CD4-positive, alpha-beta T cell treated with Interleukin-12 subunit alpha and Interleukin-12 subunit beta, for 1 hour (primary cell): ENCODE results near the gene FCGR3B.
A peak's percentile ranks its signal among the peaks of the same experiment; 100 is the strongest.
"Not testable (repeated sequence)": the region's sequence is repeated elsewhere in the genome, so short reads cannot be mapped to it uniquely, and the experiment has no call there.

ENCODE experiments used
- DNase-seq: peaks from one replicate; pipeline ENCODE4 v3.0.0-alpha.2; 2020

Gene FCGR3B

DNA sequence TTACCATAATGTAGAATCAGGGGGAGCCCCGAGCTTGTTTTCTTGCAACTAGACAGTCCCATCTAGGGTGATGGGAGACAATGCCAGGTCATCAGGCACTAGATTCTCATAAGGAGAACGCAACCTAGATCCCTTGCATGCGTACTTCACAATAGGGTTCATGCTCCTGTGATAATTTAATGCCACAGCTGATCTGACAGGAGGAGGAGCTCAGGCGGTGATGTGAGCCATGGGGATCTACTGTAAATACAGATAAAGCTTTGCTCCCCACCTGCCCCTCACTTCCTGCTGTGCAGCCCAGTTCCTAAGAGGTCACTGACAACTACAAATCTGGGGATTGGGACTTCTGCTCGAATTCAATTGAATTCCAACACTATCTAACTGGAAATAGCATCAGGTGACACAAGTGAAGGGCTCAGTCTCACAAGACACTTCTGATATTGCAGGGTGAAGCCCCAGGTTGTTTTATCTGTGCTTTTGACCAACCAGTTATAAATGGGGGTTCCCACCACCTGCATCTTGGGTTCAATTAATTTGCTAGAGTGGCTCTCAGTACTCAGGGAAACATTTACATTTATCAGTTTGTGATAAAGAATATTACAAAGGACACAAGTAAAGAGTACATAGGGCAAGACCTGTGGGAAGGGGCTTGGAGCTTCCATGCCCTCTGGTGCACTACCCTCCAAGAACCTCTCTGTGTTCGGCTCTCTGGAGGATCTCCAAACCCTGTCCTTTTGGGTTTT lies 7.4 kb upstream of the FCGR3B start:
- not testable (repeated sequence) for DNase-seq

DNA sequence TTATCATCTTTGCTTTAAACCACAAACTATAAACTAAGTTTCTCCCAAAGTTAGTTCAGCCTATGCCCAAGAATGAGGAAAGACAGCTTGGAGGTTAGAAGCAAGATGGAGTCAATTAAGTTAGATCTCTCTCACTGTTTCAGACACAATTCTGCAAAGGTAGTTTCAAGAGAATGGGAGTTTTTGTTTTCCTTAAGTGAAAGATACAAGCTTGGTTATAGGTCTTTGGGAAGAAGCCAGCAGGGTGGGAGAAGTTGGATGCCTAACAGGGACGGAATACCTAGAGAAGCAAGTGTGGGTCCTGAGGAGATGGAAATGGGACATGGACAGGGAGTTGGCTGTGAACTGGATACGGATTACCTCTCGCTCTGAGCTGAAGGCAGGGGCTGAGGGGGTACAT lies 6.0 kb upstream of the FCGR3B start:
- not testable (repeated sequence) for DNase-seq

- peak; percentile 39 for DNase-seq
Measured at GRCh38 chr1:161636189-161636782, 5.3 kb upstream of the FCGR3B start.

- not testable (repeated sequence) for DNase-seq
Measured at GRCh38 chr1:161634993-161635392, 4.0 kb upstream of the FCGR3B start.

DNA sequence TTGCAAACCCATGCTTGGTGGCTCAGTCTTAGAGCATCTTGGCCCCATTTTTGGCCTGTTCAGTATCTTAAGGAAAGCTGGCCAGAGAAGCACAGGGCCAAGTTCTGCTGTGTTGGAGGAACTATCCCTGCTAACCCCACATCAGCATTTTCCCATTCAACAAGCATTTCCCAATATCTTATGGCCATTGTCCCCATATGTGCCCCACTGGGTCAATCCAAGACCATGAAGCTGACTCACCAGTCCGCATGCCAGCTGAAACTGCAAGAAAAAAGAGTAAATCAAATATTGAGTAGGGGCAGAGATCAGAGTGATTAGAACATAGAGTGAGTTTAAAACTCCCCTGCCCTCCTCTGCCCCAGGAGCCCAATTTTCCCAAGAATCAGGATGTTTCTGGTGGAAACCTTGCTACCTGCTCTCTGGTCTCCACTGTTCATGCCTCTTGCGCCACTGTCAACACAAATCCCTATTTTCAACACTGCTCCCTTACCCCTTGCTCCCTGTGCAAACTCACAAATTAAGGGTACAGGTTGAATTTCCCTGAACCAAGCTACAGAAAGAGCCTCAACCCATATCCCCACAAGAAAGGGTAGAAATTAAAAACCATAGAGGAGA lies 741 bp downstream of the FCGR3B start:
- DNase-seq: not testable (repeated sequence)

GRCh38 chr1:161626445-161627146 lies 4.4 kb downstream of the FCGR3B start:
- DNase-seq: peak; percentile 44

GRCh38 chr1:161624605-161625004 lies 6.4 kb downstream of the FCGR3B start:
- DNase-seq: peak; percentile 27

DNA sequence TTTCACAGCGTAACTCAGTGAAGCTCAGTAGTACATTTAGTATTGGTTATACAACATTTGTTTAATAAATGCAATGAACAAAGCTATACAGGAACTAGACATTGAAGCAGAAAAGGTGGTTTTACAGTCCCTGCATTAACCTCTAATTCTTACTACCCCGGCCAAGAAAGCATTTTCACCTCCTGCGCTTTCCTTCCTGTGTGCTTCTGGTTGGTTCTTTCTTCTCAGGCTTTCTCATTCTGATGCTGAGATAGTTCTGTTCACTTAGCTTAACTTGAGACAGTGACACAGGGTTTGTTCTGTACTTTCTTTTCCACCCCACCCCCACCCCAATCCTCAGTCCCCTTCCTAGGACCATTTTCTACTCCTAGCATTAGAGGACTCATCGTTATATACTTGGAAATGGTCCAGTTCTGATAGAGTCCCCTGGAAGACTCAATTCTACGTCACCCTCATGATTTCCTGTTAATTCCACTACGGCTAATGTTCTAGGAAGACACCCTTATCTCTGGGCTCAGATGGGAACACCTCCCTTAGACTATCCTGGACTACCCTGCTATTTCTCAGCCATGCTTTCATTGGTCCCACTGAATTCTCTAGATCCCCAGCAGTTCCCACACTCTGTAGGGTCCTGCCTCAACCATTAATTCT lies 7.5 kb downstream of the FCGR3B start:
- peak; percentile 32 for DNase-seq

GRCh38 chr1:161622054-161622453 lies 8.9 kb downstream of the FCGR3B start:
- not testable (repeated sequence) for DNase-seq

DNA sequence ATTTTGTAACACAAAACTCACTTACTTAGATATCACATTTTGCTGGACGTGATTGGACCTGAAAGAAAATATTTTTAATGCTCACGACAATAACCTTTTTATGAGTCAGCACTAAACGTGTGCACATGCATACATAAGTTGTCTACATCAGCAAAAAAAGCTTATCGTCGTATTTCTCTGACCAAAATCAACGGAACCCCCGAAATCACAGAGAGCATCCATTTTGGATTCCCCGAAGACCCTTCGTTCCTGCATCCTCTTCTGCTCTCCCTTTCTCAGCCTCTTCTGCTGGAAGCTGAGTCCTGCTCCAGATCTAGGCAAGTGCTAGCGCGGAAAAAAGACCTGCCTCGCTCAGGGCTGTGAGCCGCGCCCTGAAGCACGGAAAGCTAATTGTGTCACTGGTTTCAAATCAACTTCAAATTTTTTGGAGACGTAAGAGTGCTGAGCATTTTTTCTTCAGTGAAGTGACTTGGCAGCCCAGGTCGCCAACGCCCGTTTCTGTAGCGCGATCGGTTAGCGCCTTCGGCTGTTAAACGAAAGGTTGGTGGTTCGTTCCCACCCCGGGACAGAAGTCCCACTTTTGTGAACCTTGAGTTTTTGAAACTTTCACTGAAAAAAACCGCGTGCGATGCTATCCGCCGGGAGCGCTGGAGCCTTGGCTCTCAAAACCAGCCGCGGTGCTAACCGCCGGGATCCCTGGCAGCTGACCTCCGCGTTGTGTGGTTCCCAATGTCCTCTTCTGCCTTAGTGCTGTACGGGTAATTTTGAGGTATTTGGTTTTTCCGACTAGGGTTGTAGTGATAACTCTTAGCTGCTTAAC lies 9.6 kb downstream of the FCGR3B start:
- peak; percentile 88 for DNase-seq

GRCh38 chr1:161620399-161620798 lies 10.6 kb downstream of the FCGR3B start:
- DNase-seq: not testable (repeated sequence)

DNA sequence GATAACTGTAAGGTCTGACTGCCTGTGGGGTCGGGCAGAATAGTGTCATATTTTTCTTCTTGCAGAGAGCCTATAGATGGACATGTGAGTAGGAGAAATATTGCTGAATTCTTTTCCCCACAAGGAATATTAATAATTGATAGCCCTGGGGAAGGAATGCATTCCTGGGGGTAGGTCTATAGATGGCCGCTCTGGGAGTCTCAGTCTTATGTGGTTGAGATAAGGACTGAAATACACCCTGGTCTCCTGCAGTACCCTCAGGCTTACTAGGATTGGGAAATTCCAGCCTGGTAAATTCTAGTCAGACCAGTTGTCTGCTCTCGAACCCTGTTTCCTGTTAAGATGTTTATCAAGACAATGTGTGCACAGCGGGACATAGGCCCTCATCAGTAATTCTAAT lies 12.5 kb downstream of the FCGR3B start:
- not testable (repeated sequence) for DNase-seq

DNA sequence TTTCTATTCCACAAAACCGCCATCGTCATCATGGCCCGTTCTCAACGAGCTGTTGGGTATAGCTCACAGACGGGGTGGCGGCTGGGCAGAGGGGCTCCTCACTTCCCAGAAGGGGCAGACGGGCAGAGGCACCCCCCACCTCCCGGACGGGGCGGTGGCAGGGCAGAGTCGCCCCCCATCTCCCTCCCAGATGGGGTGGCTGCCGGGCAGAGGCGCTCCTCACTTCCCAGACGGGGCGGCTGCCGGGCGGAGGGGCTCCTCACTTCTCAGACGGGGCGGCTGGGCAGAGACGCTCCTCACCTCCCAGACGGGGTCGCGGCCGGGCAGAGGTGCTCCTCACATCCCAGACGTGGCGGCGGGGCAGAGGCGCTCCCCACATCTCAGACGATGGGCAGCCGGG lies 14.6 kb downstream of the FCGR3B start:
- DNase-seq: not testable (repeated sequence)

- not testable (repeated sequence) for DNase-seq
Measured at GRCh38 chr1:161613142-161613514, 17.8 kb downstream of the FCGR3B start.

DNA sequence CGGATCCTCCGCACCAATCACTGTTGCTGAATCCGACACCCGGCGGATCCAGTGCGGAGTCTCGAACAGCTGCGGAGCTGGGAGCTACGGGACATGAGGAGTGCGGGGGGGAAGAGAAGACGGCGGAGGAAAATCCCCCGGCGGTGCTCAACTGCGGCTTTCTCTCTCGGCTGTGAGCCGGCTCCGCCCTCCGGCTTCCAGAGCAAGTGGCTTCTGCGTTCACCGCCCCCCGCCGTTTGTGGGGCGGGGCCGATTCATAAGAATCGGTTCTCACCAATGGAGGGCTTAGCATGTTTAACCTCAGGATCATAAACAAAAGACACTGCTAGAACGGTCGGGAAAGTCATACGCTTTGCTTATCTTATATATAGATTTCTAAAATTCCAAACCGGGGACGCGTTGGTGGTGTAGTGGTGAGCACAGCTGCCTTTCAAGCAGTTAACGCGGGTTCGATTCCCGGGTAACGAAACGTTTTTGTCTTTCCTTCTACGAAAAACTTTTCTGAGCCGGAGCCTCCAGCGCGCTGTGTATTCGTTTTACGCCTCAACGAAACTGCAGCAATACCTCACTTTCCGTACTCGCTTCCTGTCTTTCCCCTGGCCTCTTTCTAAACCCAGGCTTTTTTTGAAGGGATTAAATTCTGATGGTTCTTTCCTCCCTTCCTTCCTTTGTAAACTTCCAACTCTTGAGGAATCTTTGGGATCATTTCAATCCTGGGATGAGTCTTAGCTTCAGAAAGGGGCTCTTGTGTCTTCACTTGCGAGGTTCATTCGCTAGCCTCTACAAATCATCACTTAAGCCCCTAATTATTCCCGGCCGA lies 18.4 kb downstream of the FCGR3B start:
- peak; percentile 92 for DNase-seq

DNA sequence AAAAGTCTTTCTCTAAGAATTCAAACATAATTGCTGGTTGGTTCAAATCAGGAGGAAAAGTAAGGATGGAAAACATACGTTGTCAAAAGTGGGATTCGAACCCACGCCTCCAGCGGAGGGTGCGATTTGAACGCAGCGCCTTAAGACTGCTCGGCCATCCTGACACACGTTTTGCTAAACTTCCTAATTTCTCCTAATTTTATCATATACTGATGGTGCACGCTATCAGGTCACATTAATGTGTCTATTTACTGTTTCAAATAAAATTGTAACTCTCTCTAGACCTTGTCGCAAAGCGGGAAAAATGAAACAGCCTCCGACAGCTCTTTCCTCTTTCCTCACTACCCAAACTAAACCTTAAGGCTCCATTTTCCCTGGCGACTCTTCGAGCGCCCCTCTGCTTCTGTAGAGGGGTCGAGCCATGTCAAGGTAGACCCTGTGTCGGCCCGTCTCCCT lies 19.1 kb downstream of the FCGR3B start:
- not testable (repeated sequence) for DNase-seq

DNA sequence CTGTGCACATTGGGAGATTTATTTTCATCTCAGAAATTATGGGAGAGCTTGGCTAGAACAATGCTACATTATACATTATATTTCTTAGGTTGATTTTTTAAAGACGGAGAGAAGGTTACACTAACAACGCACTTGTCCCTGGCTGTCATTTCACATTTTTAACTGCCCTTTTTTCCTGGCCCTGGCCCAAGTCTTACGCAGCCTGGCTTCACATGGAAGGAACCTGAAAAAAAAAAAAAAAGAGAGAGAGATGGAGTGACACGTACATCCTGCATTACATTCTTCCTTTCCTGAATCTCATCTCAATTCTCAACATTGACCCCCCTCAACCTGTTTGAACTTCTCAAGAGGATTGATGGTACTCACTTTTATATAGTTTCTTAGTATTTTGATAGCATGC lies 20.8 kb downstream of the FCGR3B start:
- not testable (repeated sequence) for DNase-seq

- DNase-seq: not testable (repeated sequence)
Measured at GRCh38 chr1:161606541-161607336, 24.2 kb downstream of the FCGR3B start.

- DNase-seq: not testable (repeated sequence)
Measured at GRCh38 chr1:161605762-161606540, 25.0 kb downstream of the FCGR3B start.
